ENCODE results near the gene APLNR. TPM values are rescaled to one million over a fixed set of nuclear protein-coding genes. Genes with fewer than 3 reads are reported as not detected.

APLNR gene
- total RNA-seq, 1 experiment from 2014 or later: 0.39 TPM

DNA sequence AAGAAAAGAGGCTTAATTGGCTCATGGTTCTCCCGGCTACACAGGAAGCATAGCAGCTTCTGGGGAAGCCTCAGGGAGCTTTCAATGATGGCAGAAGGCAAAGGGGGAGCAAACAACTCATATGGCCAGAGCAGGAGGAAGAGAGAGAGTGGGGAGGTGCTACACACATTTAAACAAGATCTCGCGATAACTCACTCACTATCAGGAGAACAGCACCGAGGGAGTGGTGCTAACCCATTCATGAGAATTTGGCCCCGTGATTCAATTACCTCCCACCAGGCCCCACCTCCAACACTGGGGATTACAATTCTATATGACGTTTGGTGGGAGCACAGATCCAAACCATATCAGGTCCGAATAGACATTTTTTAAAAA is 41.7 kb upstream of the APLNR start:
- H3K4me2 ChIP-seq (ENCODE audit: insufficient read depth, insufficient read length, low read length): no peak overlapping the region
- no peak overlapping the region for H3K18ac ChIP-seq (ENCODE audit: insufficient read length, low read depth, low read length)
- H2BK5ac ChIP-seq (ENCODE audit: insufficient read length, low read length): no peak overlapping the region
- H2AFZ ChIP-seq (ENCODE audit: low read length): no peak overlapping the region
- H3K56ac ChIP-seq (ENCODE audit: insufficient read length, low read depth, low read length): no peak overlapping the region
- no peaks in the 10 kb centered on the region for H3K79me1 ChIP-seq (ENCODE audit: insufficient read depth, low read depth, low read length, poor library complexity, severe bottlenecking)
- no peak for DNase-seq
- H2BK15ac ChIP-seq (ENCODE audit: low read depth, low read length): no peak overlapping the region
- H3K23me2 ChIP-seq (ENCODE audit: insufficient read length, low read depth, low read length, poor library complexity, severe bottlenecking): no peaks in the 10 kb centered on the region
- no peaks in the 10 kb centered on the region for H3K79me2 ChIP-seq (ENCODE audit: insufficient read depth, low read length)
- H2BK12ac ChIP-seq (ENCODE audit: insufficient read length, low read depth, low read length): no peak overlapping the region
- H3K23ac ChIP-seq (ENCODE audit: insufficient read length, low read depth, low read length): no peak overlapping the region
- H2BK120ac ChIP-seq (ENCODE audit: low read depth, low read length, poor library complexity, severe bottlenecking): no peak overlapping the region
- no peak overlapping the region for H2BK20ac ChIP-seq (ENCODE audit: low read depth, low read length, poor library complexity, severe bottlenecking)
- H3K4ac ChIP-seq (ENCODE audit: low read depth, low read length): no peak overlapping the region
- Mint-ChIP-seq H3K27ac (no peak overlapping the region), H3K4me1 (peaks cover 46 to 49% of the 10 kb centered on the region in 2 experiments), H3K27me3 (ENCODE audit: low read depth) (peaks cover 11% of the 10 kb centered on the region), H3K4me3 (no peak overlapping the region), H3K9me3 (peaks cover 0 to 9% of the 10 kb centered on the region in 2 experiments; a peak in 3 of 5 replicates), H3K36me3 (ENCODE audit: insufficient read depth in 1 of 3, low read depth in 3 of 3) (no peaks in the 10 kb centered on the region; a peak in 2 of 7 replicates)
- no peak overlapping the region for H3K27ac ChIP-seq (ENCODE audit: insufficient read length, low read depth, low read length)
- H3T11ph ChIP-seq (ENCODE audit: low read length): no peak overlapping the region
- H3K14ac ChIP-seq (ENCODE audit: insufficient read depth, low read length): no peak overlapping the region
- no peak overlapping the region for H2AK5ac ChIP-seq (ENCODE audit: insufficient read length, low read length)
- TF ChIP-seq, protein P1, sequence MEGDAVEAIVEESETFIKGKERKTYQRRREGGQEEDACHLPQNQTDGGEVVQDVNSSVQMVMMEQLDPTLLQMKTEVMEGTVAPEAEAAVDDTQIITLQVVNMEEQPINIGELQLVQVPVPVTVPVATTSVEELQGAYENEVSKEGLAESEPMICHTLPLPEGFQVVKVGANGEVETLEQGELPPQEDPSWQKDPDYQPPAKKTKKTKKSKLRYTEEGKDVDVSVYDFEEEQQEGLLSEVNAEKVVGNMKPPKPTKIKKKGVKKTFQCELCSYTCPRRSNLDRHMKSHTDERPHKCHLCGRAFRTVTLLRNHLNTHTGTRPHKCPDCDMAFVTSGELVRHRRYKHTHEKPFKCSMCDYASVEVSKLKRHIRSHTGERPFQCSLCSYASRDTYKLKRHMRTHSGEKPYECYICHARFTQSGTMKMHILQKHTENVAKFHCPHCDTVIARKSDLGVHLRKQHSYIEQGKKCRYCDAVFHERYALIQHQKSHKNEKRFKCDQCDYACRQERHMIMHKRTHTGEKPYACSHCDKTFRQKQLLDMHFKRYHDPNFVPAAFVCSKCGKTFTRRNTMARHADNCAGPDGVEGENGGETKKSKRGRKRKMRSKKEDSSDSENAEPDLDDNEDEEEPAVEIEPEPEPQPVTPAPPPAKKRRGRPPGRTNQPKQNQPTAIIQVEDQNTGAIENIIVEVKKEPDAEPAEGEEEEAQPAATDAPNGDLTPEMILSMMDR (conservative IDR thresholded peaks at IDR 0.05): no peak
- WGBS (ENCODE audit: extremely low coverage, insufficient read length, low lambda C conversion rate): no CpG with 5 or more reads among the region's 7 CpGs
- H4K20me1 ChIP-seq (ENCODE audit: control insufficient read depth, insufficient read depth, insufficient read length): no peaks in the 10 kb centered on the region
- peaks cover 3% of the 10 kb centered on the region for H3K9me3 ChIP-seq (ENCODE audit: control insufficient read depth, low read depth, low read length)
- no peak overlapping the region for H4K5ac ChIP-seq (ENCODE audit: insufficient read length, low read depth, low read length)
- H4K8ac ChIP-seq (replicated peaks; ENCODE audit: insufficient read length, low read depth, low read length): no peak overlapping the region
- H3K4me1 ChIP-seq (ENCODE audit: insufficient read depth, low read length): peaks cover 2% of the 10 kb centered on the region; the same call in 1 of the 2 replicates
- H3K9ac ChIP-seq (ENCODE audit: extremely low read depth, insufficient read length, low read length): no peak overlapping the region
- no peak overlapping the region for H4K91ac ChIP-seq (ENCODE audit: insufficient read length, low read depth, low read length)
- H3K27me3 ChIP-seq (ENCODE audit: insufficient read depth, low read length): no peaks in the 10 kb centered on the region
